ENCODE results near the gene ADD3. TPM values are rescaled to one million over a fixed set of nuclear protein-coding genes. Genes with fewer than 3 reads are reported as not detected.

The ADD3 gene
- total and polyA plus RNA-seq, 2 of the 13 experiments (the other 11 are each of a cell fraction or from before 2014, with no cell fraction given) = 44.7 to 57.5 TPM

- TF ChIP-seq SOX13 (IDR thresholded peaks at IDR 0.05) (no peak), SOX13 (CRISPR knock-in tag; conservative IDR thresholded peaks at IDR 0.05 in 1 of 2, IDR thresholded peaks at IDR 0.05 in 1 of 2) (no peak; a peak in 1 of 4 replicates), ZNF788 (CRISPR knock-in tag; IDR thresholded peaks at IDR 0.05; ENCODE audit: borderline replicate concordance) (no peak), SPEN (CRISPR knock-in tag; IDR thresholded peaks at IDR 0.05; ENCODE audit: low read depth) (0 out of 2 replicates have a peak, but pooled peaks have one; percentile 28), CHD4 (IDR thresholded peaks at IDR 0.05; ENCODE audit: borderline replicate concordance, low read length) (no peak), EEA1 (CRISPR knock-in tag; IDR thresholded peaks at IDR 0.05; ENCODE audit: borderline replicate concordance) (no peak; the same call in 1 of the 2 replicates), ZNF552 (CRISPR knock-in tag; IDR thresholded peaks at IDR 0.05; ENCODE audit: borderline replicate concordance) (no peak), NFYC (CRISPR knock-in tag; IDR thresholded peaks at IDR 0.05) (no peak), ZBED4 (CRISPR knock-in tag; IDR thresholded peaks at IDR 0.05; ENCODE audit: borderline replicate concordance) (peak; percentile 53; the same call in 1 of the 2 replicates), CBX5 (CRISPR knock-in tag; IDR thresholded peaks at IDR 0.05; ENCODE audit: borderline replicate concordance) (no peak), ZNF180 (CRISPR knock-in tag; IDR thresholded peaks at IDR 0.05; ENCODE audit: borderline replicate concordance, low read depth) (0 out of 2 replicates have a peak, but pooled peaks have one; percentile 13), ELK4 (CRISPR knock-in tag; IDR thresholded peaks at IDR 0.05; ENCODE audit: borderline replicate concordance) (no peak), ZBTB10 (CRISPR knock-in tag; IDR thresholded peaks at IDR 0.05; ENCODE audit: borderline replicate concordance) (peak; percentile 68; the same call in 1 of the 2 replicates), ZNF574 (CRISPR knock-in tag; IDR thresholded peaks at IDR 0.05) (no peak), LCORL (IDR thresholded peaks at IDR 0.05) (no peak), LCORL (CRISPR knock-in tag; IDR thresholded peaks at IDR 0.05) (no peak), AKAP8 (CRISPR knock-in tag; IDR thresholded peaks at IDR 0.05) (no peak), ZNF709 (CRISPR knock-in tag; IDR thresholded peaks at IDR 0.05) (no peak; the same call in 1 of the 2 replicates)
Observed at GRCh38 chr10:110007161-110007700, 553 bp upstream of the ADD3 start (continued).

All from HepG2 (cell line).